Stimulated activated CD4-positive, alpha-beta T cell treated with anti-CD3 and anti-CD28 coated beads, Interleukin-1b, Interleukin-23, amount 100 ng/mL, for 4 hours (primary cell): ENCODE results near the gene ATP5PB.

Experiments used
- DNase-seq, 2 donors: peaks; one replicate each; pipeline ENCODE4 v3.0.0-alpha.2; 2020; ENCODE audit warnings: low read depth in 2 of 2

ATP5PB gene

GRCh38 chr1:111507411-111508201 lies 58.3 kb downstream of the ATP5PB start:
- peak; percentile 31 to 41 for DNase-seq

GRCh38 chr1:111509997-111510375 lies 60.7 kb downstream of the ATP5PB start:
- DNase-seq: no peak

- DNase-seq: no peak
Observed at GRCh38 chr1:111511370-111511769, 62.1 kb downstream of the ATP5PB start.
